DMS 273 (cell line): ENCODE measurements around the gene SERPINB4.

Experiments
- DNase-seq: peaks from one replicate; lab custom pipeline; 2025; ENCODE audit not compliant: unreplicated experiment; lab: John Stamatoyannopoulos, UW

The SERPINB4 gene

DNA sequence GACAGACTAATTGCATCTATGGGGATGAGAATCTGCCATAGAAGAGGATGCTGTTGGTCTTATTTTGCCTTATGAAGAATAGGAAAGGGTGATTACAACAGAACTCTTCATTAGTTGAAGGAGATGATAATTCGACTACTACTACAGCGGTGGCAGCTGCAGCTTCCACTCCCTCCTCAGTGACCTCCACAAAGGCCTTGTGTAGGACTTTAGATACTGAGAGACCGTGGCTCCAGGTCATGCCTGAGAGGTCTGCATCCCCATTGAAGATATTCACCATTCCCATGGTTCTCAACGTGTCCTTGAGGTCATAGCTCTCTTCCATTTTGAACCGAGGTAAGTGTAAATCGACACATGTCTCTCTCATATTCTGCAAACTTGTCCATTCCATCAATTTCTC, 6.4 kb downstream of the SERPINB4 start:
- no peak for DNase-seq

DNA sequence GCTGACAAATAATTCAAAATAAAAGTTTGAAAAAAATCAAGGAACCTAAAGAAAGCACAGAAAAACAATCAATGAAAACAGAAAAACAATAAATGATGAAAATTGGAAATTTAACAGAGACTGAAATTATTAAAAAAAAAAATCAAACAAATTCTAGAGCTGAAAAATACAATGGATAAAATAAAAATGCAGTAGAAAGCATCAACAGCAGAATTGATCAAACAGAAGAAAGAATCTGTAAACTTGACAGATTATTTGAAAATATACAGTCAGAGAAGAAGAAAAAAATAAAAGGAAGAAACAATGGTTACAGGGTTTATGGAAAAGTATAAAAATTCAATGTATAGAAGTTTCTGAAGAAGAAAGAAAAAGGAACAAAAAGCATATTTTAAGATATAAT, 16.2 kb downstream of the SERPINB4 start:
- no peak for DNase-seq

DNA sequence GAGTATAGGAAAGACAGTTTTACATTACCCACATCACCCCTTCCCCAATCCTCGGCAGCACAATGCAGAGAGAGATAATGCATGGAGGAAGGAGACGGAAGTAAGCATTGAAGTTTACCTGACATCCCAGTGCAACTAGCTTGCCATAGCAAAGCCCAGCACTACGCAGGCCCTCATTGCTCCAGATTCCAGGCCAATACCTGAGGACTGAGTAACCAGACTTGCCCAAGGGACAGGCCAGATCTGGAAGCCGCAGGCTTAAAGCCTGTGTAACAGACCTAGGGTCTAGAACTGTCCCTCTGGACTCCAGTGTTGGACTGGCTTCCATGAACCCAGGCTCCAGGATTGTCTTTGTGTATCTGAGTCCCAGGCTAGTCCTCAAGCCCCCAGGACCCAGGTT, 17.6 kb downstream of the SERPINB4 start:
- DNase-seq = no peak

DNA sequence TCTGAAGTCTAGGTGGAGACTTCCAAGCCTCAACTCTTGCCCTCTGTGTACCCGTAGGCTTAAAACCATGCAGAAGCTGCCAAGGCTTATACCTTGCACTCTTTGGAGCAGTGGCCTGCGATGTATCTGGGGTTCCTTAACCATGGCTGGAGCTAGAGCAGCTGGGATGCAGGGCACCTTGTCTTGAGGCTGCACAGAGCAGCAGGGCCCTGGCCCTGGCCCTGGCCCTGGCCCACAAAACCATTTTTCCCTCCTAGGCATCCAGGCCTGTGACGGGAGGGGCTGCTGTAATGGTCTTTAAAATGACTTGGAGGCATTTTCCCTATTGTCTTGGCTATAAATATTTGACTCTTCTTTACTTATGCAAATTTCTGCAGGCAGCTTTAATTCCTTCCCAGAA, 19.2 kb downstream of the SERPINB4 start:
- DNase-seq = no peak

DNA sequence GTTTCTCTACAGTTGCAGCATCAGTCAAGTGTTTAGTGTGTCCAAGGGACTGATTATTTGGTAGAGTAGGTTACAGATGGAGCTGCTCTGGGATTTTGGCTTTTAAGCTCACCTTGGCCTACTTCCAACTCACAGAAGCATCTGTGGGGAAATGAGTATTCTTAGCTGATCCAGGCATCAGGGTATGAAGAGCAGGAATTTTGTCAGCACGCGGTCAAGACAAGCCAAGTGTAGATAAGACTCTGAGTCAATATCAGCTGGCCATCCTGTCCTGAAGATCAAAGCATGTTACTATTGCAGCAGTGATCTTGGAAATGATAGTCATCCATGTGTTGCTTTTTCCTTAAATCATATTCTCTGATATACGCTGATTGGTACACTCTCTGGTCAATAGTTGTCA, 24.4 kb downstream of the SERPINB4 start:
- peak; percentile 2 for DNase-seq

DNA sequence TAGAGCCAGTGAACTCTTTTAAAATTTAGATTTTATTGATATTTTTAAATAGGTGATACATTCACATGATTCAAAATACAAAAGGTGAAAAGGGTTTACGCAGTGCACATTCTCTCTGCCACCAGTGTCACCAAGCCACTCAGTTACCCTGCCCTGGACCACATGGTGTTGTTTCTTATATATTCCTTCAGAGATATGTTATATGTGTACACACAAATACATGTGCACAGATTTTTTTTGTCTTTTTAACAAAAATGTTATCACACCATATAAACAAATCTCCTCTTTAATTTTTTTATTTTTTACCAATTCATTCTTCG, 26.2 kb downstream of the SERPINB4 start:
- DNase-seq = no peak

DNA sequence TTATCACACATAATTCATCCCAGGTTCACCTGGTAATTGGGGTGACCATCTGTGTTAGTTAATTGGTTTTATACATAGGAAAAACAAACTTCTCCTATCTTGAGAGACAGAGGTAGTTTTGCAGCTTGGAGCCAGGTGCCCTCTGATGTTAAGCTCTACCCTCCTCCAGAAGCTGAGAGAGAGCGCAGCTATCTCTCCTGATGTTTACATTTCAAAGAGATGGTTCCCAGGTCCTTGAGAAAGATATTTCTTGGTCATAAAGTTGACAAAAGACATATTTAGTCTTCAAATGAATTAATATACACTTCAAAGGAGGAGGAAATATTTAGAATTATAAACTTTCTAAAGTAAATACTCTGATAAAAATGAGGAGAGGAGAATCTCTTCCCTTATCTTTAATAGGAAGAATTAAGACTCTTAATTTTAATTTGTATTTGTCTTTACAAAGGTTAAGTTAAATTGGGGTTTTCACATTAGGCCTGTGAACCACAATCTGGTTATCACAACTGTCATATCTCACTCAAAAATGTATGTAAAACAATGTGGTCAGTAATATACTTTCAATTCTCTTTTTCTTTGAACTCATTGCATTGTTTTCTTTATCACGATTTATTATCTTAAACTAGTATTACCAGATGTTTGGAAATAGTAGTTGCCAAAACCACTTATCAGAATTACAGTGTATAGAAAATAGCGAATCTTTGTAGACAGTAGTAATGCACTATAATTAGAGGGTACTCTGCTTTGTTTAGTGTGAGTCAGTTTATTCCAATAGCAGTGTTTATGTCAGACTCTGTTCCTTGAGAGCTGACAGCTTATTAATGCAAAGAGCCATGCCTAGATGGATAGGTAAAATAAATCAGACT, 26.8 kb downstream of the SERPINB4 start:
- DNase-seq = no peak

DNA sequence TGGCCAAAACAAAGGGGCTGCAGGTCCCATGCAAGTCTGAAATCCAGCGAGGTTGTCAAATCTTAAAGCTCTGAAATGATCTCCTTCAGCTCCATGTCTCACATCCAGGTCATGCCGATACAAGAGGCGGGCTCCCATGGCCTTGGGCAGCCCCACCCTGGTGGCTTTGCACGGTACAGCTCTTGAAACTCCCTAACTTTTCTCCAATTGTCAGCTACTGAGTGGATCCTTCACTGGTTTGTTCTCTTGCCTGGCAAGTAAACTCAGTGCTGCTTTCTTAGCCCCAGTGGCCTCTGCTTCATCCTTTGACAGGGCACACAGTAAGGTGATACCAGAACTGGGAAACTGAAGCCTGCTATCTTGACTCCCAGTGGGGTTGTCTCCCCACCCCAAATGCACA, 30.6 kb downstream of the SERPINB4 start:
- DNase-seq = no peak

DNA sequence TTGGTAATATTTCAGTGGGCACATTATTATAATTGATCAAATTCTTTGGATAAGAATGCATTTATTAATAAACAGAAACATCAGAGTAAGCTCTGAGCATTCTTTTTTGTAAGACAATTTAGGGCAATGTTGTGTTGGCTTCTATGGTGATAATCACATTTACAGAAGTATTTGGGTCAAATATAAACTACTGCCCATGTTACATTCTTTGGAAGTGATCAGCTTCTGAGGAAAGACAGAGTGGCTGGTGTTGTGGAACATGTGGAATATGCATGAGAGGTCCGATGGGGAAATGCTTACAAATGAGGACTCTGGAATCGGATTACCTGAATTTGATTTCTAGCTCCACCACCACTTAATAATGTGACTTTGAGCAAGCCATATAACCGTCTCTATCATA, 37.5 kb downstream of the SERPINB4 start:
- no peak for DNase-seq

DNA sequence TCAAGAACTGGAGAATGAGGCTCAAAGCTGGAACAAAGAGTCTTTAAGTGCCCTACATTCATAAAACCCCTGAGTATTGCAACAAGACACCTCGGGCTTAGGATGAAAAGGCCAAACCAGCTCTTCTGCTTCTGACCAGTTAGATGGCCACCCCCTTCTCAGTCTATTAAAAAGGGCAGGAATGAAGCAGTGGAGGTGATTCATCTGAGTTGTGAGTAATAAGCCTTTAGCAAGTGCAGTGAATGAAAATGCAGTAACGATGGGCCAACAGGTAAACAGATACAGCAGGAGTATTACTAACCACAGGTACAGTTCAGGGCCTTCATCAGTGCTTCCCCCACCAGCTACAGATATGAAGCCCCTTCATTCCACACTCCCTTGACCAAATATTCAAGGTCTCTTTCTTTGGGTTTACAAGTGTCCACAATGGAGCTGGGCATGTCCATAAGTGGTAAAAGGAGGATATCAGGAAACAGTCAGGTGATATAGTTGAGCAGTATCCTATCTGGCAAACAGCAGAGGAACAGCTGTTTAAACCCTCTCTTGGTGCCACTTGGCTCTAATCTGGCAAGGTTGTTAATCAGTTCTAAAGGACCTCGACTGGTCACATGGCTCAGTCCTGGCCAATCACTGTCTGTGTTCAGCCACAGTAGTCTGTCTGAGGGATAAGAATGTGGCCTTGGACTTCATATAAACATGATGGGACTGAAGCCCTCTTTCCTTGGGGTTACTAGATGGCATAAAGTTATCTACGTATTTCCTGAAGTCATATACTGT, 39.1 kb downstream of the SERPINB4 start:
- no peak for DNase-seq

DNA sequence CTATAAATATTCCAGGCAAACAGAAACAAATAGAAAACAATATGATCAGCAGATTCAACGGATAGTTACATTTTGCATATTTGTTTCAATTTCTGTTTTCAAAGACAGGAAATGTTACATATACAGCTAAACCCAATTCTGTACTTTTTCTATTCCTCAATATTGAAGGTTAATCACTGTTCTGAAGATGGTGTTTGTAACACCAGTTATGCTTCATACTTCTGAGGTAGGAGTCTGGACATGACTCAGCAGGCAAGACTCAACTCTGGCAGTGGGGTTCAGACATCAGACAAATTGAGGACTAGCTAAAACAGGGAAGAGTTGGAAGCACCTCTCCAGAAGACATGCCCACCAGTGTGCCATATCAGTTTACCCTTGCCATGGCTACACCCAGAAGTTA, 40.3 kb downstream of the SERPINB4 start:
- DNase-seq = no peak

DNA sequence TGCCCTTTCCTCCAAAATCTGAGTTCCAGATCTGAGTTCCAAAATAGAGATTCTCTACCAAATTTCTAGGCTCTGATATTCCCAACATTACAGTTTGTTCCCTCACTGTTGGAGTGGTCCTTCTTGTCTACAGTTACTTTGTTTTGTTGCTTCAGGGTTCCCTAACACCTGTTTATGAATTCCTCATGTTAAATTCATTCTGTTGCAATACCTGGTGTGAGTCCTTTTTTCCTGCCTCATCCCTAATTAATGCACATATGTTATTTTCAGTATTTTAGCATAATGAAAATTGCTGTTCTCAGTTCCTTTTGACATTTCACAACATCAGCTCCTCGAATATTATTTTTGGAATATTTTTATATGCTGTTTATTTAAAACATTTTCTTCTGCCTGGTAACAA, 40.7 kb downstream of the SERPINB4 start:
- no peak for DNase-seq

DNA sequence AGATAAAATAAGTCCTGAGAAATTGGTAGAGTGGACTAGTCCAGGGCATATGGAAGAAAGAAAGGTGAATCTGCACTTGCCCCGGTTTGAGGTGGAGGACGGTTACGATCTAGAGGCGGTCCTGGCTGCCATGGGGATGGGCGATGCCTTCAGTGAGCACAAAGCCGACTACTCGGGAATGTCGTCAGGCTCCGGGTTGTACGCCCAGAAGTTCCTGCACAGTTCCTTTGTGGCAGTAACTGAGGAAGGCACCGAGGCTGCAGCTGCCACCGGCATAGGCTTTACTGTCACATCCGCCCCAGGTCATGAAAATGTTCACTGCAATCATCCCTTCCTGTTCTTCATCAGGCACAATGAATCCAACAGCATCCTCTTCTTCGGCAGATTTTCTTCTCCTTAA, 47.1 kb downstream of the SERPINB4 start:
- no peak for DNase-seq

DNA sequence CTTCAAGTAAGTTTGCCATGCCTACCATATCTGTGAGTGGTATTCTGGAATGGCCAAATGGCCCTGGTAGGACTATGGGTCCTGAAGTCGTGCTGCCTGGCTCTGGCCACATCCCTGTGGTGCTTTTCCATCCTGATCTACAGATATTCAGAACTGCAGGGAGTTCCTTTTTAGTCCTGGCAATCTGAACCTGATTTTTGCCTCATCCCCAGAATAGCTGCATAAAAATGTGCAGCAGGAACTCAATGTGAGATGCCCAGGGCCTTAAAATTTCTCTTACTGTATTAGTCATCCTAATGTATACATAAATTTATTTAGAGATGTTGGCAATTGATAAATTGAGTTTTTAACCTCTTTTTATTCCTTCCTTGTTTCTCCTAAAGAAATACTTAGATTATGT, 51.6 kb downstream of the SERPINB4 start:
- no peak for DNase-seq

DNA sequence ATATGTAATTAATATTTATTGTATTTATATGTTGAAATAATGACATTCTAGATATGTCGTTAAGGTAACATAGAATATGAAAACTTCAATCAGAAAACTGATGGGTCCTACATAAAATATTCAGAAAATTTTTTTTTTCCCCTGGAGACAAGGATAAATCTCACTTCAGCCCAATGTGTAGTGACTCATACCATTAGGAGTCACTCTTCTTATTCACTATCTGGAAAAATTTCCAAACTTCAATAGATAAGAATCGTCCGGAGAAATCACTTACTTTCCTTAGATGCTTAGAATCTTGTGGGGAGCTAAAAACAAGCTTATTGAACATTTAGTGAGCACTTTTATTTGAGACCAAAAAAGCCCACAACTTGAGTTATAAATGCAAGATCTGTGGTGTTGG, 52.3 kb downstream of the SERPINB4 start:
- DNase-seq = no peak

DNA sequence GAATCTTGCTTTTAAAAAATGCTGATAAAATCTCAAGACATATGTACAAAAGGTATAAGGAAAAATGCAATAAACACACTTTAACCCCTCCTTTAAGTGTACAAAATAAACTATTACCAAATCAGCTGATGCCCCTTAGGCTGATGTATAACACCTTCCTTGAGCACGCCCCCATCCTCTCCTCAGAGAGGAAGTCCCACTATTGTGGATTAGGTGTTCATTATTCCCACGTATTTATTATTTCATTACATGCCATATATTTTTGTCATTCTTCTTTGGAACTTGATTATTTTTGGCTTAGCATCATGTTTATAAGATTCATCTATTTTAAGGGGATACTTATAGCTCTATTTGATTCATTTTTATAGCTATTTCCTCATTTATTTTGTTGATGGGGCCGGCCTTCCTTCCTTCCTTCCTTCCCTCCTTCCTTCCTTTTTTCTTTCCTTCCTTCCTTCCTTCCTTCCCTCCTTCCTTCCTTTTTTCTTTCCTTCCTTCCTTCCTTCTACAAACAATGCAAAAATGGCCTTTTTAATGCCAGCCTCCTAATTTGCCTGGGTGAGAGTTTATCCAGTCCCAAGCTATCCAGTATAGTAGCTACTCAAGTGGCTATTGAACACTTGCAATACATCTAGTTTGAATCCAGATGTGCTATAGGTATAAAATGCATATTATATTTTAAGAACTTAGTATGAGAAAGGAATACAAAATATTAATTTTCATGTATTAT, 52.9 kb downstream of the SERPINB4 start:
- no peak for DNase-seq

DNA sequence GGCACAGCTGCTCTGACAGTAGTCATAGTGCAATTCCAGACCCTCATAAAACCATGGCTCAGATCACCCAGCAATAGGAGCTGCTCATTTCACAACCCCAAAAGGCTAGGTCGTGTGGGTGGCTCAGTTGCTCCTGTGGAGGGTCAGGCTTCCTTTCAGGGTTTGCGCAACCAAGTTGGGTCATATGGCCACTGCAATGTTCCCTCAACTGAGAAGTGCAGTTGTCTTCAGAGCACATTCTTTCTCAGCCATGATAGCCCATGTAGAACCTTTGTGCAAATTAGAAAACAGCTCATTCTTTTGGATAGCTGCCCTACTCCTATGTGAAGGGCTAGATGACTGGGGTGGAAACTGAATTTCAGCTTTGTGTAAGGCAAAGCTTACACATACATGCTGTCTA, 53.7 kb downstream of the SERPINB4 start:
- no peak for DNase-seq

DNA sequence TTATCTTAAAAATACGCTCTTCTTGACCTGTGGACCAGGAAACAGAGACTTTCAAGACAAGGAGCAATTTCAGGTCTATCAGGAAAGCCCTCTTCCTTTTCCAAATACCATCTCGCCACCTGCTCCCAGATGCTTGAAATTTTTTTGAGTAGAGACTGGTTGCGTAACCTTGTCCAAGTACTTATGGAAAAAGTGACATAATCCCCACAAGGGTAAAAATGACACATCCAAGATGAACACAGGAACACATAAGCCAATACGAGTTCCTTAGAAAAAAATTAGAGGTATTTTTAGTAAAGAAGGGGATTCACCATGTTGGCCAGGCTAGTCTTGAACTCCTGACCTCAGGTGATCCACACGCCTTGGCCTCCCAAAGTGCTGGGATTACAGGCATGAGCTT, 55.1 kb downstream of the SERPINB4 start:
- no peak for DNase-seq
